Measurements from ENCODE around the gene THADA.

GRCh38 chr2:43324259-43325106, 271.4 kb downstream of the THADA start:
- TF ChIP-seq POLR2A (IDR thresholded peaks at IDR 0.05) (no peak), CTCF (IDR thresholded peaks at IDR 0.05 in 8 of 11, conservative IDR thresholded peaks at IDR 0.05 in 3 of 11) (no peak)
